Left lung (tissue), 10 donors: Measurements from ENCODE around the gene GMPR. TPM values are rescaled to one million over a fixed set of nuclear protein-coding genes. Genes with fewer than 3 reads are reported as not detected.
A peak's percentile ranks its signal among the peaks of the same experiment; 100 is the strongest.

Source experiments
- ATAC-seq: fragments of 200-7000 bp; cut with Tn5 transposase; one replicate; pipeline ENCODE4 v1.9.1; 2020; ENCODE audit warnings: moderate library complexity
- DNase-seq, 4 donors: peaks; one replicate each; pipeline ENCODE4 v3.0.0-alpha.2; 2013 to 2020
- H3K27ac ChIP-seq, 2 donors: fragments of 200-600 bp; sonication (generic) in 1 of 2; one replicate each; pipeline versions ENCODE4 v1.5.0 to v1.8.0; 2020 to 2021
- H3K27me3 ChIP-seq, 2 donors: fragments of 200-600 bp; sonication (generic) in 1 of 2; one replicate each; pipeline versions ENCODE4 v1.5.0 to v1.8.0; 2020 to 2021
- H3K36me3 ChIP-seq, 2 donors: fragments of 200-600 bp; sonication (generic) in 1 of 2; one replicate each; pipeline versions ENCODE4 v1.5.0 to v1.8.0; 2020 to 2021
- H3K4me1 ChIP-seq, 2 donors: fragments of 200-600 bp; one replicate each; pipeline ENCODE4 v1.8.0; 2021
- H3K4me3 ChIP-seq, 2 donors: fragments of 200-600 bp; sonication (generic) in 1 of 2; one replicate each; pipeline versions ENCODE4 v1.5.0 to v1.8.0; 2020 to 2021; ENCODE audit warnings: mild to moderate bottlenecking in 1 of 2
- H3K9me3 ChIP-seq, 2 donors: fragments of 200-600 bp; sonication (generic) in 1 of 2; one replicate each; pipeline versions ENCODE4 v1.5.0 to v1.8.0; 2020 to 2021
- CTCF ChIP-seq, 2 donors: fragments of 200-600 bp; sonication (generic) in 1 of 2; IDR thresholded peaks; one replicate each; pipeline versions ENCODE4 v1.5.0 to v1.8.0; 2021; ENCODE audit warnings: antibody characterized with exemption in 2 of 2
- intact Hi-C, 2 donors: fragments of 100-400 bp; cut with DNase I; formaldehyde crosslinking; loops; one replicate each; pipeline versions ENCODE4 v1.11.2 to v1.14.2; 2022
- polyA plus RNA-seq, 6 donors: library from polyadenylated mRNA; unstranded; fragments of 120-200 nt; gene quantifications; one replicate each; pipeline ENCODE4 v1.2.1, GENCODE V29; 2013; ENCODE audit not compliant: insufficient read length in 6 of 6
- total RNA-seq, 2 donors: library from RNA; stranded (reverse); fragmentation: NEBNext Ultra II Directional; extraction: Animal tissue kit (Norgen Biotek cat#: 25700); gene quantifications; one replicate each; pipeline ENCODE4 v1.2.1, GENCODE V29; 2021
- donor health status: DM: no; HTN: yes; CAD: no.
- donor health status: DM: no; HTN: no; CAD: no.

GMPR gene
- total and polyA plus RNA-seq, 8 donors = 3.8 to 16.1 (median 7.0) TPM

GRCh38 chr6:16336056-16336818, 97.8 kb downstream of the GMPR start:
- peak in 1 of 4 donors; percentile 18 for DNase-seq
- no peaks in the 10 kb centered on the region for H3K27me3 ChIP-seq
- intact Hi-C loops = loop anchor here (5.0 to 10.0 kb wide), 4 partner anchors 76 to 429 kb away; partner anchors contain the start of gene ATXN1 (in 2 of the 2)
- H3K9me3 ChIP-seq = no peaks in the 10 kb centered on the region
- H3K4me1 ChIP-seq = peaks cover 4 to 59% of the 10 kb centered on the region in 2 donors
- no peak for TF ChIP-seq CTCF (IDR thresholded peaks at IDR 0.05)
- H3K36me3 ChIP-seq = no peaks in the 10 kb centered on the region
- no peak overlapping the region for H3K27ac ChIP-seq
- no peak overlapping the region for H3K4me3 ChIP-seq
- no peak for ATAC-seq

DNA sequence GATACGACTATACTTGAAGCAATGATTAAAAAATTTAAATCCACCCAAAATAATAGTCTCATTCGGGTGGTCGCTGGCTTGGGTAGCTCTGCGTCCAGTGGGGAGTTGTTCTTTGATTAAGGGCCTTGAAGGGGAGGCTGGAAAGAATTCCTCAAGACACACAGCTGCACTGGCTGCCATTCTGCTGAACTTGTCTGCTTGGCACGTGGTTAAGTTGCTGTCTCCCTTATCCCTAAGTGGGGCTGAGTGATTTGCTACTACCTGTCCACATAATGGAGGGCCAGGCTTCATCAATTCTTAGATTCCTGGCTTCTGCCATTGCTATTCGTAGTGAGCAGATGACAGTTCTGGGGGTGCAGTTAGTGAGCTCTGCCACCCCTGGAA, 98.5 kb downstream of the GMPR start:
- H3K4me3 ChIP-seq = no peak overlapping the region
- intact Hi-C loops = loop anchor here (5.0 to 10.0 kb wide), 4 partner anchors 75 to 428 kb away; partner anchors contain the start of gene ATXN1 (in 2 of the 2)
- TF ChIP-seq CTCF (IDR thresholded peaks at IDR 0.05) = no peak
- peak in 1 of 4 donors; percentile 32 for DNase-seq
- peaks cover 4 to 54% of the 10 kb centered on the region in 2 donors for H3K4me1 ChIP-seq
- H3K27me3 ChIP-seq = no peaks in the 10 kb centered on the region
- no peaks in the 10 kb centered on the region for H3K36me3 ChIP-seq
- no peak for ATAC-seq
- H3K27ac ChIP-seq = no peak overlapping the region
- H3K9me3 ChIP-seq = no peaks in the 10 kb centered on the region

GRCh38 chr6:16337295-16337975, 99.0 kb downstream of the GMPR start:
- Histone ChIP-seq H3K4me1 (peaks cover 4 to 54% of the 10 kb centered on the region in 2 donors), H3K9me3 (no peaks in the 10 kb centered on the region), H3K4me3 (no peak overlapping the region), H3K27me3 (no peaks in the 10 kb centered on the region), H3K36me3 (no peaks in the 10 kb centered on the region), H3K27ac (peak overlapping the region in 1 of 2 donors; percentile 21)
- intact Hi-C loops = loop anchor here (5.0 to 10.0 kb wide), 4 partner anchors 75 to 427 kb away; partner anchors contain the start of gene ATXN1 (in 2 of the 2)
- ATAC-seq = peak; percentile 52
- TF ChIP-seq CTCF (IDR thresholded peaks at IDR 0.05) = no peak
- DNase-seq = peak in 3 of 4 donors; percentile 81 to 91 (median 89)

DNA sequence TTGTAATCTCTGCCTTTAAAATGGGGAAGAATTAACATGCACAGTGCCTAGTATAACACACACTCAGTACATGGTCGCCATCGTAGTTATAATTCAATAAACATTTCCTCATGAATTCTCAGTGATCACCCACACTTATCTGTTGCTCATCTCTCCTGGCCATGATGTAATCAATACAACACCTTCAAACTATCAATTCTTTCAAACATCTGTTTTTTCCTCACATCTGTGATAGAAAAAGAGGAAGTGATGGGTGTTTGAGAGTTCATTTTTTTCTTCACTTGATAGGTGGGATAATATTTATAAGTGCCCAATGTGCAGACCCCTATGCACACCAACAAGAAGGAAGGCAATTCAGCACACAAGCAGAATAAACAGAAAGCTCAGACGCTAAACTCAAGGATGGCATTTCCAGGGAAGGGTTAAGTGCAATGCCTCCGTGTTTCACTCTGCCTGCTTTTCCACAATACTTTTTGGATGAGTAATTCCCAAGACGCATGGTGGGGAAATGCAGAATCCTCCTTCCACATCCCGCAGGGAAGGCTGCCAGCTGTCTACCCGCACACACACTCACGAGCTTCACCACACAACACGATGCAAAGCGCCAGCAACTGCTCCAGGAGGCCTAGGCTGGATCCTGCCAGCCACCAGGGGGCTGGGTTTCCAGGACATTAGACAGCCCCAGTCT, 100.3 kb downstream of the GMPR start:
- H3K4me1 ChIP-seq = peaks cover 4 to 49% of the 10 kb centered on the region in 2 donors
- intact Hi-C loops = loop anchor here (5.0 to 10.0 kb wide), 4 partner anchors 74 to 426 kb away; partner anchors contain the start of gene ATXN1 (in 2 of the 2)
- DNase-seq = peak in 2 of 4 donors; percentile 50 to 79
- H3K4me3 ChIP-seq = no peak overlapping the region
- H3K27me3 ChIP-seq = no peaks in the 10 kb centered on the region
- H3K36me3 ChIP-seq = no peaks in the 10 kb centered on the region
- H3K9me3 ChIP-seq = no peaks in the 10 kb centered on the region
- peak overlapping the region in 1 of 2 donors; percentile 20 for H3K27ac ChIP-seq
- peak; percentile 53 for ATAC-seq
- peak in 1 of 2 donors; percentile 47 for TF ChIP-seq CTCF (IDR thresholded peaks at IDR 0.05)
